NCI-H2196 (cell line): ENCODE results near the gene CNTN4.
"Not testable (repeated sequence)": the region's sequence is repeated elsewhere in the genome, so short reads cannot be mapped to it uniquely, and the experiment has no call there.

Source experiments
- DNase-seq: peaks from one replicate; lab custom pipeline; 2025; ENCODE audit not compliant: unreplicated experiment; lab: John Stamatoyannopoulos, UW

CNTN4 gene

GRCh38 chr3:2889736-2890135, 791.1 kb downstream of the CNTN4 start:
- DNase-seq = no peak

DNA sequence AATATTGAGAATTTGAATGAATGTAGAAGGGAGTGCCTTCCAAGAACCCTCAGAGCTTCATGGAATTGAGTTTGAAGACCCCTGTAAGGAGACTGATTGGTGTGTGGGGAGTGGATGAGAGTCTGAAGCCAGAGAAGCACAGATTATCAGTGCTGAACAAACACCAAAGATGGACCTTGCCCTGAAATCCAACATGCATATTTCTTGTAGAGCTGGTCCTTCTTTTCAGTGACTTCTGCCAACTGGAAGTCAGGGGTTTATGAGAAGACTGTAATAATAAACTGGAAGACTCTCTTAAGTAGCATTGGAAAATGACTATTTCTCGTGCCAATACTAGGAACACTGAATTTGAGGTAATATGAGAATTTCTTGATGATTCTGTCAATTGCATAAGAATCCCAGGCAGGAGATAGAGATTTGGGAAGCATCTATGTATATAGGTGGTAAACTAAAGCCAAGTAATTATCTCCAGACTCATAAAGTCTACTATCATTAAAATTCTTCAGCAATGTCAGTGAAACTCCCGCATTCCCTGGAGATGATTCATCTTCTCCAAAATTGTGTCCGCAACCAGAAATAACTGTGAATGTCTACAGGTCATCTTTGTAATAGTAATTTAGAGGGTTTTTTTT, 797.8 kb downstream of the CNTN4 start:
- no peak for DNase-seq

DNA sequence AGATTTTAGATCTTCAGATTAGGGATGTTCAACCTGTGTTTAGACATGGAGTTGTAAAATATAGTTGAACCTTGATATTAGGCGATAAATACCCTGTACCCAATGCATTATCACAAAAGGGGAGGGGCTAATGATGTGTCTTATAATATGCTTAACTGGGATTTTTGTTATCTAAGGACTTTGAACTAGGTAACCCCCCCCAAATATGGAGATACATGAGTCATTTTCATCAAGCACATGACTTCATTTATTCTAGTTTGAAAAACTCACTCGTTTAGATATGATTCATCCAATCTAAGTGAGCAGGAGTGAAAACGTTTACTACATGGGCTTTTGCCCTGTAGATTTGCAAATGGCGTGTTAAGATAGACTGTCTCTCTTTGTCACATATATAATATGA, 799.2 kb downstream of the CNTN4 start:
- no peak for DNase-seq

GRCh38 chr3:2898591-2899353, 800.1 kb downstream of the CNTN4 start:
- no peak for DNase-seq

GRCh38 chr3:2904054-2904453, 805.4 kb downstream of the CNTN4 start:
- DNase-seq = no peak

GRCh38 chr3:2908693-2909351, 810.2 kb downstream of the CNTN4 start:
- no peak for DNase-seq

DNA sequence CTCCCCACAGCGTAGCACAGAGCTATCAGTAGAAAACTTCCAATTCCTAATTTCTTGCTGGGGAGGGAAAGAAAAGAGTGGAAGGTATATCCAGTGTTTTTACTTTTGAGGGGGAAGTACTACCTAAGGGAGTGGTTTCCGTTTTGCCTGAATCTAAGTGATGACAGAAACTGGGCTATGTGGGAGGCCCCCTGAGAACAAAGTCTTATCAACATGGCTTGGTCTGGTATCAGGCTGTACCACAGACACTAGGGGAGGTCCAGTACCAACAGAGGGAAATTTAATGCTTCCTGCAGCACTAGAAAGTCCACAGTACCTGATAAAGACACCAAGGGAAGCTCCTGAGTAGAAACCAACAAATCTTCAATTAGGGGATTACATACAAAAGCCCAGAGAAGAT, 812.3 kb downstream of the CNTN4 start:
- DNase-seq = no peak

DNA sequence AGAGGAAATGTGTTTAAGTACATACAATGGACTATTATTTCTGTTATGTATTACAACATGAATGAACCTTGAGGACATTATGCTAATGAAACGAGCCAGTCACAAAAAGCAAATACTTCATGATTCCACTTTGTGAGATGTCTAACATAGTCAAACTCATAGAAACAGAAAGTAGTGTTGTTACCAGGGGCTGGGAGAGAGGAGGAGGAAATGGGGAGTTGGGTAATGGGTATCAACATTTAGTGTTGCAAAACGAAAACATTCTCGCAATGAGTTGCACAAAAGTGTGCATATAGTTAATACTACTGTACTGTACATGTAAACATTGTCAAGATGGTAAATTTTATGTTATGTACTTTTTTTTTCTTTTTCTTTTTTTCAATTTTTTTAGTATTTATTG, 817.2 kb downstream of the CNTN4 start:
- DNase-seq = no peak

DNA sequence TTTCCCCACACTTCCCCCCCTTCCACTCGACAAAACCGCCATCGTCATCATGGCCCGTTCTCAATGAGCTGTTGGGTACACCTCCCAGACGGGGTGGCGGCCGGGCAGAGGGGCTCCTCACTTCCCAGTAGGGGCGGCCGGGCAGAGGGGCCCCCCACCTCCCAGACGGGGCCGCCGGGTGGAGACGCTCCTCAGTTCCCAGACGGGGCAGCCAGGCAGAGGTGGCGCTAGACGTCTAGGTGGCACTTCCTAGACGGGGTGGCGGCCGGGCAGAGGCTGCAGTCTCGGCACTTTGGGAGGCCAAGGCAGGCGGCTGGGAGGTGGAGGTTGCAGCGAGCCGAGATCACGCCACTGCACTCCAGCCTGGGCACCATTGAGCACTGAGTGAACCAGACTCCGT, 818.0 kb downstream of the CNTN4 start:
- DNase-seq = not testable (repeated sequence)

GRCh38 chr3:2920103-2920502, 821.4 kb downstream of the CNTN4 start:
- no peak for DNase-seq

- no peak for DNase-seq
Measured at GRCh38 chr3:2921452-2921851, 822.8 kb downstream of the CNTN4 start.

DNA sequence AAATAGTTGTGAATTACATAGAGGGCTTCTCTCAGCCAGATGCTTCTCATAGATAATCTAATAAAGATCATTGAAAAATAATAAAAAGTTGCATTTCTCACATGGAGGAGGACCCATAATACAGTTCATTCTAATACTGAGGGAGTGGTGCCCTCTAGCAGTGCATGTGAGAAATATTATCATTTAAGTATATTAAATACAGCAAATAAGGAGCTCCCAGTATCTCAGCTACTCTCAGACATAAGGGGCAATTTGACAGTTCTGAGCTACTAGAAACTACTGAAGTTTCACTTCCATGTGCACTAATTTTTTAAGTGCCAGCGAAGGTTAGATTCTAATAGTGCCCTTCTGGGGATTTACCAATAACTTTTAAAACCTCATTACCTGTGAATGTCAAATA, 823.2 kb downstream of the CNTN4 start:
- no peak for DNase-seq

- no peak for DNase-seq
Measured at GRCh38 chr3:2923390-2923789, 824.7 kb downstream of the CNTN4 start.

DNA sequence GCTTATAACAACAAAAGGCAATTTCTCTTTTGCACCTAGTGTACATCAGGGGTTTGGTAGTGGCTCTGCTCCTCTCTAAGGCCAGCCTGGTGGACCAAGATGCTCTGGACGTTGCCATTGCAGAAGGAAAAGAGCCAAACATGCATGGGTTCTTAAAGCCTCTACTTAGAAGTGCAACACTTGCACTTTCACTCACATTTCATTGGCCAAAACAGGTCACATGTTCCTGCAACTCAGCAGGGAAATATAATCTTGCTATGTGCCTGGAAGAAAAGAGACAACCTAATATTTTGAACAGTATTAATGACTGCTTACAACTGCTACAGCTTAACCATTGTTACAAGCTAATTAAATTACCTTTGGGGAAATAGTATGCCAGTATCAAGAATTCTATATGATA, 828.6 kb downstream of the CNTN4 start:
- no peak for DNase-seq

DNA sequence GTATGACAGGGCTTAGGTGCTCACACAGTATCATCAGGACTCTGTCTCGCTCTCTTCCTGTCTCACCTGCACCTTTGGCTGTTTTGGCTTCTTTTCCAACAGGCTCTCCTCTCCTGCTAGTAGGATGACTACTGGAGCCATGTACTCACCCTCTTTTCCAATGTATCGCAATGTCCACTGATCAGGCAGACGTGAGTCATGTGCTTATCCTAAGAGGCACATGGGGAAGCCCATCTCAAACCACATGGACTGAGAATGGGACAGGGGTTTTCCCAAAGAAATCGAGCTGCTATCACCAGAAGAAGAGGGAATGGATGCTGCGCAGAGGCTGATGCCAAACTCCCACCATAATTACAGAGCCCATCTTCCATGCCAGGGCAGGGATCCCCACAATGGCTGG, 830.9 kb downstream of the CNTN4 start:
- DNase-seq = no peak

GRCh38 chr3:2931265-2931664, 832.6 kb downstream of the CNTN4 start:
- no peak for DNase-seq

DNA sequence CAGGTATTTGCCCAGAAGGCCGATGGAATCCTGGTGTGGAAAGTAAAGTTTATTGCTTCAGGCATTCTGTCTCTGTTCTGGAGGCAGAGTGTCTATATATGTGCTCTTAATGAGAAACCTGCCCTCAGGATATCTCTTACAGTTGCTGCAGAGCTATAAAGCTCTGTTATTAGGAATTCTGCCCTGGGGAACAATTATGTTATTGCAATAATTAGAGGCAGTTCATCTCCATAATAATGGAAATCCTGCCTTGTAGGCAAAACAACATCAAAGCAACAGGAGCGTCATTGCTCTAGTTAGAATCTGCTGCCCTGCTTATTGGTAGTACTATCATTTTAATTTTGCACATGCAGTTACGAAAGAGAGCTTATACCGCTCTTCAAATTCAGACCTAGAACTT, 835.9 kb downstream of the CNTN4 start:
- DNase-seq = no peak

GRCh38 chr3:2937055-2937454, 838.4 kb downstream of the CNTN4 start:
- no peak for DNase-seq

GRCh38 chr3:2937592-2937991, 838.9 kb downstream of the CNTN4 start:
- no peak for DNase-seq

GRCh38 chr3:2938711-2939110, 840.0 kb downstream of the CNTN4 start:
- DNase-seq = no peak

DNA sequence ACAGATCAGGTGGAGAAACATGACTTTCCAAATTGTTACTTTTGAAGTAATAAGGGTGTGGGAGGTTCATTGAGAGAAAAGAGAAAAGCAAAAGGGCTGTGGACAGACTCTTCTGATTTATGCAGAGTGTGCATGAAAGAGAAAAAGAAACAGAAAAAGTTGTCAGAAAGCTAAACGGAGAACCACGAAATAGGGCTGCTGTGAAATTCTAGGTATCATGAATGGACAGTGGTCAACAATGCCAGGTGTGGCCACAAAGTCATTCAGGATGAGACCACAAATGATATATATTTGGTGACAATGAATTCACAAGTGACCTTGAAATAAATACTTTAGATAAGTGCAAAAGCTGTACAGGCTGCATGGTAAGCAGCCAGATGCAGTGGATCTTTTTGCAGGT, 841.4 kb downstream of the CNTN4 start:
- no peak for DNase-seq

GRCh38 chr3:2944628-2945027, 846.0 kb downstream of the CNTN4 start:
- no peak for DNase-seq
